Keratinocyte (primary cell): ENCODE measurements around the gene JAKMIP3. TPM values are rescaled to one million over a fixed set of nuclear protein-coding genes. Genes with fewer than 3 reads are reported as not detected.

Source experiments
- DNase-seq: peaks from one replicate; pipeline ENCODE4 v3.0.0-alpha.2; 2011; ENCODE audit warnings: low read depth, missing footprints, low spot score
- FAIRE-seq: peaks from 2 replicates; lab custom pipeline; 2011; peaks lifted over from hg19 to GRCh38; lab: Jason Lieb, UNC
- H2AFZ ChIP-seq: 2 replicates; pipeline ENCODE4 v1.6.0; 2012; ENCODE audit warnings: low read length, control low read depth, inconsistent platforms; ENCODE audit not compliant: control insufficient read depth
- H3K27ac ChIP-seq: 2 replicates; pipeline ENCODE4 v1.5.1; 2011; ENCODE audit warnings: low read length; ENCODE audit not compliant: control insufficient read depth, insufficient read depth
- H3K27me3 ChIP-seq: 3 replicates; pipeline ENCODE4 v1.6.0; 2011; ENCODE audit warnings: low read length; ENCODE audit not compliant: control insufficient read depth, insufficient read depth; ENCODE audit errors: extremely low read depth
- H3K36me3 ChIP-seq, 2 experiments: 2 replicates in 1 of 2; 3 replicates in 1 of 2; pipeline ENCODE4 v1.5.1; 2011; ENCODE audit warnings: low read length in 2 of 2, mild to moderate bottlenecking in 1 of 2; ENCODE audit not compliant: control insufficient read depth in 2 of 2, insufficient read depth in 2 of 2; ENCODE audit errors: extremely low read depth in 1 of 2
- H3K4me1 ChIP-seq: 3 replicates; pipeline ENCODE4 v1.5.1; 2011; ENCODE audit warnings: low read length; ENCODE audit not compliant: control insufficient read depth, insufficient read depth; ENCODE audit errors: extremely low read depth
- H3K4me2 ChIP-seq: 3 replicates; pipeline ENCODE4 v1.6.0; 2011; ENCODE audit warnings: low read depth, low read length; ENCODE audit not compliant: control insufficient read depth, insufficient read depth; ENCODE audit errors: extremely low read depth
- H3K4me3 ChIP-seq, 3 experiments: fragments of 200-600 bp in 1 of 3; sonication (generic) in 1 of 3; 2 replicates in 2 of 3; 3 replicates in 1 of 3; pipeline ENCODE4 v1.5.1; 2011 to 2016; ENCODE audit warnings: low read length in 3 of 3, mild to moderate bottlenecking in 3 of 3, control low read depth in 2 of 3, inconsistent platforms in 1 of 3, low read depth in 1 of 3, mixed read lengths in 1 of 3, mixed run types in 1 of 3, moderate library complexity in 1 of 3; ENCODE audit not compliant: control insufficient read depth in 2 of 3, insufficient read depth in 2 of 3; ENCODE audit errors: extremely low read depth in 1 of 3
- H3K79me2 ChIP-seq: 2 replicates; pipeline ENCODE4 v1.6.0; 2012; ENCODE audit warnings: low read length; ENCODE audit not compliant: control insufficient read depth, insufficient read depth
- H3K9ac ChIP-seq: 3 replicates; pipeline ENCODE4 v1.6.0; 2011; ENCODE audit warnings: low read length; ENCODE audit not compliant: control insufficient read depth, insufficient read depth; ENCODE audit errors: extremely low read depth
- H3K9me1 ChIP-seq: 3 replicates; pipeline ENCODE4 v1.6.0; 2011; ENCODE audit warnings: low read length; ENCODE audit not compliant: control insufficient read depth, insufficient read depth; ENCODE audit errors: extremely low read depth
- H3K9me3 ChIP-seq: 2 replicates; pipeline ENCODE4 v1.5.1; 2012; ENCODE audit warnings: low read depth, low read length; ENCODE audit not compliant: control insufficient read depth
- H4K20me1 ChIP-seq: 3 replicates; pipeline ENCODE4 v1.6.0; 2011; ENCODE audit warnings: low read length; ENCODE audit not compliant: control insufficient read depth, insufficient read depth; ENCODE audit errors: extremely low read depth
- CTCF ChIP-seq, 3 experiments: IDR thresholded peaks in 1 of 3; conservative IDR thresholded peaks in 1 of 3; optimal IDR thresholded peaks in 1 of 3; 2 replicates in 2 of 3; 3 replicates in 1 of 3; pipeline versions ENCODE3 to v1.5.1; 2011; ENCODE audit warnings: low read length in 3 of 3, mild to moderate bottlenecking in 3 of 3, moderate library complexity in 2 of 3, control low read depth in 1 of 3, inconsistent platforms in 1 of 3; ENCODE audit not compliant: insufficient read depth in 2 of 3; ENCODE audit errors: extremely low read depth in 1 of 3
- EZH2 ChIP-seq: IDR thresholded peaks from one replicate; pipeline ENCODE4 v1.6.1; 2012; ENCODE audit warnings: inconsistent platforms, mild to moderate bottlenecking, low read length, moderate library complexity
- dilution Hi-C: fragments of 300-500 bp; cut with MboI; formaldehyde crosslinking; loops from one replicate; pipeline ENCODE4 v1.7.0; 2020; ENCODE audit warnings: low sequenced_read_pairs; ENCODE audit not compliant: extremely low pct_ligation_motif_present
- polyA plus RNA-seq, 5 experiments: library from polyadenylated mRNA; depleted of rRNA in 3 of 5; stranded (reverse) in 3 of 5; stranded (forward) in 1 of 5; unstranded in 1 of 5; fragments of >200 nt; gene quantifications; 1 replicate in 1 of 5; 2 replicates in 3 of 5; 3 replicates in 1 of 5; pipeline versions ENCODE4 v1.2.1 to v1.2.3, GENCODE V29; 2011 to 2012; ENCODE audit warnings: missing spikeins in 2 of 5, low read depth in 1 of 5, low replicate concordance in 1 of 5

The JAKMIP3 gene
- polyA plus RNA-seq, 1 donor (not counting 4 experiments of a cell fraction or from before 2014, with no cell fraction given), result 0.05 TPM

- Histone ChIP-seq H3K4me3 (no peak overlapping the region), H3K36me3 (no peaks in the 10 kb centered on the region), H3K79me2 (no peaks in the 10 kb centered on the region), H3K9ac (no peak overlapping the region), H3K27ac (no peak overlapping the region), H4K20me1 (no peaks in the 10 kb centered on the region), H2AFZ (no peak overlapping the region), H3K27me3 (peaks cover 32% of the 10 kb centered on the region), H3K4me1 (no peaks in the 10 kb centered on the region), H3K9me3 (no peaks in the 10 kb centered on the region), H3K4me2 (no peak overlapping the region), H3K9me1 (no peaks in the 10 kb centered on the region)
- TF ChIP-seq EZH2 (no peak), CTCF (optimal IDR thresholded peaks at IDR 0.05 in 1 of 3, IDR thresholded peaks at IDR 0.05 in 1 of 3, conservative IDR thresholded peaks at IDR 0.05 in 1 of 3; ENCODE audit: extremely low read depth in 1 of 3, insufficient read depth in 2 of 3, low read length in 3 of 3) (no peak)
- FAIRE-seq (no peak), DNase-seq (no peak)
- dilution Hi-C loops, result no loop called here
Measured at GRCh38 chr10:132040046-132040445, 25.7 kb upstream of the JAKMIP3 start.

GRCh38 chr10:132041340-132041739, 24.4 kb upstream of the JAKMIP3 start:
- no peak for DNase-seq
- Histone ChIP-seq H3K9ac (no peak overlapping the region), H3K4me2 (no peak overlapping the region), H3K27me3 (peaks cover 20% of the 10 kb centered on the region), H3K79me2 (no peaks in the 10 kb centered on the region), H3K4me3 (no peak overlapping the region), H3K4me1 (no peaks in the 10 kb centered on the region), H4K20me1 (no peaks in the 10 kb centered on the region), H3K36me3 (no peaks in the 10 kb centered on the region), H3K27ac (no peak overlapping the region), H3K9me3 (no peaks in the 10 kb centered on the region), H3K9me1 (no peaks in the 10 kb centered on the region), H2AFZ (no peak overlapping the region)
- dilution Hi-C loops, result no loop called here
- TF ChIP-seq CTCF (optimal IDR thresholded peaks at IDR 0.05 in 1 of 3, IDR thresholded peaks at IDR 0.05 in 1 of 3, conservative IDR thresholded peaks at IDR 0.05 in 1 of 3; ENCODE audit: extremely low read depth in 1 of 3, insufficient read depth in 2 of 3, low read length in 3 of 3) (no peak), EZH2 (no peak)
- no peak for FAIRE-seq
